Raji (cell line): ENCODE results near the gene REL.
A peak's percentile ranks its signal among the peaks of the same experiment; 100 is the strongest.

Source experiments
- POLR2A ChIP-seq: IDR thresholded peaks from 2 replicates; pipeline ENCODE4 v1.6.1; 2011; ENCODE audit warnings: low read depth, low read length, control low read depth; ENCODE audit not compliant: insufficient read depth

REL gene

DNA sequence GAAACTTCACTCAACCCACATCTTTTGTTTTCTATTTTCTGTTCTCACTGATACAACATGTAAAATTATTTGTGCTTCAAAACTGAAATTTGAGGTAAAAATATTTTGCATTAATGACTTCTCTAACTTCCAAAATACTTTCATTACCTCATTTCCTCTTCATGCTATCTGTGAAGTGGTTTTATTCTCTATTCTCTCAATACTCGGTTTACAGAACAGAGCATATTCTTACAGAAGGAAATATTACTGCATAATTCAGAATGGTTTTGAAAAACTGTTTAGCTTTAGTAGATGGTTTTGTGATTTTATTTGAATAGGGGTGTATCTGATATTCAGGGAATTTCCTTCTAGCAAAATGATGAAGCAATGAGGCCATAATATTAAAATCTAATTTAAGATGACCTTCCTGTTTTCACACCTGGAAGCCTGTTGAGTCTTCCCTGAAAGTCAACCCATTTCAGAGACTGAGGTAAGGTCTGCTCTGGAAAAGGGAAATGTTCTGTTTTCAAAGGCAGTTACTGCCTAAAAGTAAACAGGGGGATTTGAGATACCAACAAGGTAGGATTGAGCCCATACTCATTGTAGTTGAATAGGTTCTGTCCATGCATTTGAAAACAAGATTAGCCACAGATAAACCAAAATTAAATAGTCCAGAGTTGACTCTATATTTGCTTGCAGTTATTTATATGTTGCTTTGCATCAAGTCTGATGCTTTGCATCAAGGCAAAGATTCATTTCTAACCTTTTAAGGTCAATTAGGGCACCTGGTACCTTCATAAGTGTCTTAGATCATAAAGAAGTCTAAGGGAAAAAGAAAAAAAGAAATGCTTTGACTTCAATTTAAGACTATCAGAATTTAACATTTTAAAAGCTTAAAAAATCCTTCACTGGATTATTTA, 85.4 kb downstream of the REL start:
- no peak for TF ChIP-seq POLR2A

DNA sequence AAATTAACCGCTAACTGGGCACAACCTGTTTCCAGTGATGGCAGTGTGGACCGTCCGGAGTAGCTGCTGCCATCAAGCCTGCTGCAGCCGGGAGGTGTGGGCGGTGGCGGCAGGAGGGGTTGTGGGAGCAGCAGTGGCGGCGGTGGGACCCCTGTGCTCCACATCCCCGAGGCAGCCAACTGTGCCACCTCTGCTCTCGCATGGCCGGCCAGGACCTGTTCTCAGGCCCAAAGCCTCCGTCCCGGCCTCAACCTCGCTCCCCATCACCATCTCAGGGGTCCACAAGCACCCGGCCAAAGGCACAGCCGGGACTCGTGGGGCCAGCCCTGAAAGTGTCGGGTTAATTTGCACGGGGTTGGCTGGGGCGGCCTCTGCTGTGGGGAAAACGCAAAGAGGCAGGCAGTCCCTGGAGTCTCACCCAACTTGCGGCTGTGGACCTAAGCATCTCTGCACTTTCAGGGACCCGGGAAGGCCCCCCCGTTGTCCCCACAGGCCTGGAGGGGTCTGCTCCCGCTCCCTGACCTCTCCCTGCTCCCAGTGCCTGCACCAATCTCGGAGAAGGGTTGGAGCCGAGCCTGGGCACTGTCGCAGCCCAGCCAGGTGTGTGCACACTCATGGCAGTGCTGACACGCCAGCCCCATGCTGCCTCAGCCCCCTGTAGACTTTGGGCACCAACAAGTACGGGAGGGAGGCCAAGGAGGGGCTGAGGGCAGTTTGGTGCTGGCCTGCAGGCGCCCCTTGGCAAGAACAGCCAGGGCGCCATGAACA, 91.7 kb downstream of the REL start:
- TF ChIP-seq POLR2A = no peak

DNA sequence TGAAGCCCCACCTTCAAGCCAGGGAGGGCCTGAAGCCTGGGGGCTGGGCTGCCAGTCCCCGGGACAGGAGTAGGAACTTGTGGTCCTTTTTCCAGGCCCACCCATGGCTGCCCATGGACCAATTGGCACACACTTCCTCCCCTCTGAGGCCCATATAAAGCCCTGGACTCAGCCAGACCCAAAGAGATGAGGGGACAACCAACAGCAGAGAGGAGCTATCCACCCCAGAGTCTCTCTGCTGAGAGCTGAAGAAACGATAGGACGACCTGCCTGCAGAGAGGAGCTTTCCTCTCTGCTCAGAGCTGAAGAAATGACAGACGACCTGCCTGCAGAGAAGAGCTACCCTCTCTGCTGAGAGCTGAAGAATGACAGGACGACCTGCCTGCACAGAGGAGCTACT, 92.3 kb downstream of the REL start:
- peak; percentile 44; the same call in 1 of the 2 replicates for TF ChIP-seq POLR2A

DNA sequence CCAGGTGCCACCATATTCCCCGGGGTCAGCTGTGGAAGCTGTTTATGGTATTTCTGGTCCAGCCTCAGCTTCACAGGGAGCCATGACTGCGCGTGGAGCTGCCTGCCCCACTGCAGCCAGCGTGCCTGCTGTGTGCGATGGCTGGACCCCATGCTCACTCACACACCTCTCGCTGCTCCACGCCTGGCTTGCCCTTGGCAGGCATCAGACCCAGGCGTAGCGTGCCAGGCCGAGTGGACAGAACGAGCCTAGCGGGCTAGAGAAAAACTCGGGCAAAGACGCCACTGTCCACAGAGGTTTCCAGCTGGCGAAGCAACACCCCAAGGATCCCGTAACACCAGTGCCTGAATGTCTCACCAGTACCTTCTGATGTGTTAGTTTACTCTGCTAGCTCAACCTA, 93.3 kb downstream of the REL start:
- no peak for TF ChIP-seq POLR2A
